HepG2 (cell line): ENCODE results near the gene PYCR2.

Experiments used
- EZH2 ChIP-seq: conservative IDR thresholded peaks from 2 replicates; pipeline ENCODE4 v1.6.1; 2012; ENCODE audit warnings: mild to moderate bottlenecking, low read depth, low read length, moderate library complexity
- MXI1 ChIP-seq: IDR thresholded peaks from 3 replicates; pipeline ENCODE4 v1.6.1; 2012; ENCODE audit warnings: low read depth, low read length, inconsistent platforms, borderline replicate concordance
- MYC ChIP-seq: sonication (generic); formaldehyde crosslinking; IDR thresholded peaks from 2 replicates; pipeline ENCODE4 v1.9.0; 2021; ENCODE audit warnings: missing genetic modification reagents, borderline replicate concordance
- NR2C2 ChIP-seq: sonication (generic); formaldehyde crosslinking; IDR thresholded peaks from 2 replicates; pipeline ENCODE4 v1.4.0; 2020; ENCODE audit warnings: missing genetic modification reagents, mild to moderate bottlenecking, moderate library complexity, borderline replicate concordance
- SIN3A ChIP-seq: IDR thresholded peaks from 2 replicates; pipeline ENCODE4 v1.6.1; 2011; ENCODE audit warnings: low read depth, mild to moderate bottlenecking, control low read depth, low read length, borderline replicate concordance
- TP53 ChIP-seq: sonication (generic); formaldehyde crosslinking; conservative IDR thresholded peaks from 2 replicates; pipeline ENCODE4 v1.4.0; 2020; ENCODE audit warnings: missing genetic modification reagents
- ZNF3 ChIP-seq: IDR thresholded peaks from 2 replicates; pipeline ENCODE4 v1.7.0; 2017; ENCODE audit warnings: inconsistent platforms
- ZNF468 ChIP-seq: sonication (generic); formaldehyde crosslinking; IDR thresholded peaks from 2 replicates; pipeline ENCODE4 v1.8.0; 2022; ENCODE audit warnings: mild to moderate bottlenecking, moderate library complexity, missing genetic modification reagents
- TF ChIP-seq, protein P1 (sequence below): sonication (generic); formaldehyde crosslinking; IDR thresholded peaks from 2 replicates; pipeline ENCODE4 v1.5.0; 2020; ENCODE audit warnings: mild to moderate bottlenecking, missing genetic modification reagents, moderate library complexity
- TF ChIP-seq, protein P2 (sequence below): sonication (generic); formaldehyde crosslinking; IDR thresholded peaks from 2 replicates; pipeline ENCODE4 v1.4.0; 2020; ENCODE audit warnings: missing genetic modification reagents

DNA sequence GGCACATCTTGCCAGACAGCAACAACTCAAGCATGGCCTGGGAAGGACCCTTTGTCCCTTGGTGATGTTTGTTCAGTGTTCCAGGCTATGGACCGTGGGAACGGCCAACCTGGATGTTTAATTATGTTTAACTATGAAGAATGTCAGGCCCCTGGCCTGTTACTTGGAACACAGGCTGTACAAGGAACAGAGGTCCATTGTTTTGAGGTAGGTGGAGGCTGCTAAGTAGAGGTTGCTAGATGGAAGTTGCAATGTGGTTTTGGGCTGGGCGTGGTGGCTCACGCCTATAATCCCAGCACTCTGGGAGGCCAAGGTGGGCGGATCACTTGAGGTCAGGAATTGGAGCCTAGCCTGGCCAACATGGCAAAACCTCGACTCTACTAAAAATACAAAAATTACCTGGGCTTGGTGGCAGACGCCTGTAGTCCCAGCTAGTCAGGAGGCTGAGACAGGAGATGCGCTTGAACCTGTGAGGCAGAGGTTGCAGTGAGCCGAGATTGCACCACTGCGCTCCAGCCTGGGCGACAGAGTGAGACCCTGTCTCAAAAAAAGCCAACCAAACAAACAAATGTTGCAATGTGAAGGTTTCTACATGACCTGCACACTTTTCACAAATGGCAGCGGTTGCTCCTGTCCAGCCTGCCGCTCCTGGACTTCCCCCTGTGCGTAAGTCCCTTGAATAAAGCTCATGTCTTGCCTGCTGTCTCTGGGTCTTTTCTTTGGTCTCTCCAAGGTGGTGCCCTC is 32.6 kb downstream of the PYCR2 start:
- TF ChIP-seq, protein P1, sequence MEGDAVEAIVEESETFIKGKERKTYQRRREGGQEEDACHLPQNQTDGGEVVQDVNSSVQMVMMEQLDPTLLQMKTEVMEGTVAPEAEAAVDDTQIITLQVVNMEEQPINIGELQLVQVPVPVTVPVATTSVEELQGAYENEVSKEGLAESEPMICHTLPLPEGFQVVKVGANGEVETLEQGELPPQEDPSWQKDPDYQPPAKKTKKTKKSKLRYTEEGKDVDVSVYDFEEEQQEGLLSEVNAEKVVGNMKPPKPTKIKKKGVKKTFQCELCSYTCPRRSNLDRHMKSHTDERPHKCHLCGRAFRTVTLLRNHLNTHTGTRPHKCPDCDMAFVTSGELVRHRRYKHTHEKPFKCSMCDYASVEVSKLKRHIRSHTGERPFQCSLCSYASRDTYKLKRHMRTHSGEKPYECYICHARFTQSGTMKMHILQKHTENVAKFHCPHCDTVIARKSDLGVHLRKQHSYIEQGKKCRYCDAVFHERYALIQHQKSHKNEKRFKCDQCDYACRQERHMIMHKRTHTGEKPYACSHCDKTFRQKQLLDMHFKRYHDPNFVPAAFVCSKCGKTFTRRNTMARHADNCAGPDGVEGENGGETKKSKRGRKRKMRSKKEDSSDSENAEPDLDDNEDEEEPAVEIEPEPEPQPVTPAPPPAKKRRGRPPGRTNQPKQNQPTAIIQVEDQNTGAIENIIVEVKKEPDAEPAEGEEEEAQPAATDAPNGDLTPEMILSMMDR (CRISPR knock-in tag), result no peak
- TF ChIP-seq, protein P2, sequence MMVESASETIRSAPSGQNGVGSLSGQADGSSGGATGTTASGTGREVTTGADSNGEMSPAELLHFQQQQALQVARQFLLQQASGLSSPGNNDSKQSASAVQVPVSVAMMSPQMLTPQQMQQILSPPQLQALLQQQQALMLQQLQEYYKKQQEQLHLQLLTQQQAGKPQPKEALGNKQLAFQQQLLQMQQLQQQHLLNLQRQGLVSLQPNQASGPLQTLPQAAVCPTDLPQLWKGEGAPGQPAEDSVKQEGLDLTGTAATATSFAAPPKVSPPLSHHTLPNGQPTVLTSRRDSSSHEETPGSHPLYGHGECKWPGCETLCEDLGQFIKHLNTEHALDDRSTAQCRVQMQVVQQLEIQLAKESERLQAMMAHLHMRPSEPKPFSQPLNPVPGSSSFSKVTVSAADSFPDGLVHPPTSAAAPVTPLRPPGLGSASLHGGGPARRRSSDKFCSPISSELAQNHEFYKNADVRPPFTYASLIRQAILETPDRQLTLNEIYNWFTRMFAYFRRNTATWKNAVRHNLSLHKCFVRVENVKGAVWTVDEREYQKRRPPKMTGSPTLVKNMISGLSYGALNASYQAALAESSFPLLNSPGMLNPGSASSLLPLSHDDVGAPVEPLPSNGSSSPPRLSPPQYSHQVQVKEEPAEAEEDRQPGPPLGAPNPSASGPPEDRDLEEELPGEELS (CRISPR knock-in tag), result peak; percentile 38; the same call in 1 of the 2 replicates
- TF ChIP-seq TP53 (CRISPR knock-in tag), result no peak
- no peak for TF ChIP-seq SIN3A
- no peak for TF ChIP-seq MXI1
- TF ChIP-seq NR2C2 (CRISPR knock-in tag), result no peak
- no peak for TF ChIP-seq MYC (CRISPR knock-in tag)
- TF ChIP-seq ZNF3 (CRISPR knock-in tag), result no peak
- no peak for TF ChIP-seq EZH2
- TF ChIP-seq ZNF468 (CRISPR knock-in tag), result no peak
